OCI-LY7 (cell line): Measurements from ENCODE around the gene CCNL1.

Experiments
- EZH2phosphoT487 ChIP-seq: fragments of 200-600 bp; sonication (generic); IDR thresholded peaks from 2 replicates; pipeline ENCODE4 v1.6.1; 2018; ENCODE audit warnings: low read depth, borderline replicate concordance, mild to moderate bottlenecking, mixed run types, antibody characterized with exemption, low read length, moderate library complexity, mixed read lengths
- TF ChIP-seq, protein P1 (sequence below): fragments of 200-600 bp; sonication (generic); conservative IDR thresholded peaks from 2 replicates; pipeline ENCODE4 v1.5.1; 2014; ENCODE audit warnings: mild to moderate bottlenecking, antibody characterized with exemption, low read length, moderate library complexity, mixed read lengths

DNA sequence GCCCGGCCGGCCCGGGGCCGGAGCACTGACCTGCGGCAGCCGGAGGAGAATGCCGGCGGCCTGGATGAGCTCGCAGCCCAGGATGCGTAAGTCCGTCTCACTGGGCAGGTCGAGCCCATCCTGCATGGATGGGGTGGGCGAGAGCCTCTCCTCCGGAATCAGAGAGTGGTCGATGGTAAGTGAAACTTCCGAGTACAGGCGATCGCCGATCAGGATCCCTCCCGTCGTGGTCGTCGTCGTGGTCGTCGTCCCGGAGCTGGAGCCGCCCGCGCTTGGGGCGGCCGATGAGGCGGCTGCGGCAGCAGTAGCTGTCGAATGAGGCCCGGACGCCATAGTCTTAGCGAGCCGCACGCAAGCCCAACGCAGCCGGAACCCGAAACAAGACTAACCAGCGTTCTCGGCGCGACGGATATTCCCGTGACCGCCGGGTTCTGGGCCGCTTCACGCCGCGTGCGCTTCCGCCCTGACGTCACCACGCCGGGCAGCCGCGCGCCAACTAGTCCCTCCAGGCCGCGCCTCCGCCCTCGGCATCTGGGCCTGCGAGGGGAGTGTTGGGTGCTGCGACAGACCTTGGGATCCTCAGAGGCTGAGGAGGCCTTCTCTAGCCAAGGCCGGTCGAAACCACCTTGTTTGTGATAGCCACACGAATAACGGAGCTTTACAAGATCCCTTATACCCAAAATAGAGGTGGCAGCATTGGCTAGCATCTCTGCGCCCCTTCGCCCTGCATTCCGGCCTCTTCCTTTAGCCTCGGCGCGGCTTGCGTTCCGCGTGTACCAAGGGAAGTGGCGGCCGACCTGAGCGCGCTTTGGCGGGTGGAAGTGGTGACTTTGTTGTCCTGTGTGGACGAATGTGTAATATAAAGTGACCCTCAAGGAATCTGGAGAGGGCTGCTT, at the start of gene CCNL1:
- TF ChIP-seq, protein P1, sequence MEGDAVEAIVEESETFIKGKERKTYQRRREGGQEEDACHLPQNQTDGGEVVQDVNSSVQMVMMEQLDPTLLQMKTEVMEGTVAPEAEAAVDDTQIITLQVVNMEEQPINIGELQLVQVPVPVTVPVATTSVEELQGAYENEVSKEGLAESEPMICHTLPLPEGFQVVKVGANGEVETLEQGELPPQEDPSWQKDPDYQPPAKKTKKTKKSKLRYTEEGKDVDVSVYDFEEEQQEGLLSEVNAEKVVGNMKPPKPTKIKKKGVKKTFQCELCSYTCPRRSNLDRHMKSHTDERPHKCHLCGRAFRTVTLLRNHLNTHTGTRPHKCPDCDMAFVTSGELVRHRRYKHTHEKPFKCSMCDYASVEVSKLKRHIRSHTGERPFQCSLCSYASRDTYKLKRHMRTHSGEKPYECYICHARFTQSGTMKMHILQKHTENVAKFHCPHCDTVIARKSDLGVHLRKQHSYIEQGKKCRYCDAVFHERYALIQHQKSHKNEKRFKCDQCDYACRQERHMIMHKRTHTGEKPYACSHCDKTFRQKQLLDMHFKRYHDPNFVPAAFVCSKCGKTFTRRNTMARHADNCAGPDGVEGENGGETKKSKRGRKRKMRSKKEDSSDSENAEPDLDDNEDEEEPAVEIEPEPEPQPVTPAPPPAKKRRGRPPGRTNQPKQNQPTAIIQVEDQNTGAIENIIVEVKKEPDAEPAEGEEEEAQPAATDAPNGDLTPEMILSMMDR, result no peak
- TF ChIP-seq EZH2phosphoT487, result no peak
